Activated T-cell treated with anti-CD3 and anti-CD28 coated beads, Interleukin-2, amount 50 U/mL, for 72 hours (primary cell): ENCODE measurements around the gene PRKN. TPM values are rescaled to one million over a fixed set of nuclear protein-coding genes. Genes with fewer than 3 reads are reported as not detected.

Experiments used
- ATAC-seq, 2 donors: fragments of 150-1000 bp; cut with Tn5 transposase; replicated peaks in 1 of 2; 2 replicates each; pipeline ENCODE4 v1.10.0; 2021; ENCODE audit warnings: moderate library complexity in 2 of 2, mild to moderate bottlenecking in 1 of 2
- DNase-seq, 2 donors: peaks; one replicate each; pipeline ENCODE4 v3.0.0; 2021 to 2022; ENCODE audit warnings: mixed read lengths in 1 of 2
- H3K27ac Mint-ChIP-seq: one replicate; pipeline ENCODE4 v1.8.0; 2022; ENCODE audit warnings: mild to moderate bottlenecking, moderate library complexity, mixed read lengths
- H3K27me3 Mint-ChIP-seq: one replicate; pipeline ENCODE4 v1.8.0; 2022; ENCODE audit warnings: low read depth, mixed read lengths
- H3K36me3 Mint-ChIP-seq, 2 donors: one replicate each; pipeline ENCODE4 v1.8.0; 2022; ENCODE audit warnings: mixed read lengths in 2 of 2, mild to moderate bottlenecking in 1 of 2; ENCODE audit not compliant: insufficient read depth in 2 of 2
- H3K4me1 Mint-ChIP-seq: one replicate; pipeline ENCODE4 v1.8.0; 2022; ENCODE audit warnings: low read depth, mixed read lengths
- H3K4me3 Mint-ChIP-seq, 2 donors: one replicate each; pipeline ENCODE4 v1.8.0; 2022; ENCODE audit warnings: mild to moderate bottlenecking in 2 of 2, mixed read lengths in 2 of 2, moderate library complexity in 2 of 2
- H3K9me3 Mint-ChIP-seq, 2 donors: one replicate each; pipeline ENCODE4 v1.8.0; 2022; ENCODE audit warnings: mixed read lengths in 2 of 2
- total RNA-seq, 2 donors: library from RNA; stranded (reverse); gene quantifications; one replicate each; pipeline ENCODE4 v1.2.3, GENCODE V29; 2022

Gene PRKN
- total RNA-seq, 2 donors from 2014 or later = 2.5 to 2.8 TPM

GRCh38 chr6:162029873-162030576 lies 697.5 kb downstream of the PRKN start:
- H3K36me3 Mint-ChIP-seq = peaks cover 0 to 5% of the 10 kb centered on the region in 2 donors
- no peaks in the 10 kb centered on the region for H3K27me3 Mint-ChIP-seq
- H3K4me3 Mint-ChIP-seq = peak overlapping the region; percentile 25 to 39
- H3K4me1 Mint-ChIP-seq = peaks cover 34% of the 10 kb centered on the region
- DNase-seq (peak; percentile 8 to 17), ATAC-seq (peak; percentile 61 to 79)
- peaks cover 6 to 7% of the 10 kb centered on the region in 2 donors for H3K9me3 Mint-ChIP-seq
- H3K27ac Mint-ChIP-seq = peak overlapping the region; percentile 48

GRCh38 chr6:162026843-162027242 lies 700.7 kb downstream of the PRKN start:
- Mint-ChIP-seq H3K36me3 (peaks cover 0 to 10% of the 10 kb centered on the region in 2 donors), H3K4me1 (peaks cover 19% of the 10 kb centered on the region), H3K4me3 (no peak overlapping the region), H3K27ac (no peak overlapping the region), H3K9me3 (peaks cover 8% of the 10 kb centered on the region in 2 donors), H3K27me3 (no peaks in the 10 kb centered on the region)
- ATAC-seq (no peak), DNase-seq (no peak)

- Mint-ChIP-seq H3K4me1 (peaks cover 19% of the 10 kb centered on the region), H3K9me3 (peaks cover 8% of the 10 kb centered on the region in 2 donors), H3K27me3 (no peaks in the 10 kb centered on the region), H3K27ac (no peak overlapping the region), H3K4me3 (no peak overlapping the region), H3K36me3 (peaks cover 0 to 10% of the 10 kb centered on the region in 2 donors)
- no peak for ATAC-seq
- no peak for DNase-seq
Measured at GRCh38 chr6:162026031-162026430, 701.5 kb downstream of the PRKN start.

GRCh38 chr6:162019349-162019748 lies 708.2 kb downstream of the PRKN start:
- DNase-seq = no peak
- H3K9me3 Mint-ChIP-seq = peaks cover 6 to 12% of the 10 kb centered on the region in 2 donors
- no peak for ATAC-seq
- no peaks in the 10 kb centered on the region for H3K4me1 Mint-ChIP-seq
- H3K27me3 Mint-ChIP-seq = no peaks in the 10 kb centered on the region
- no peak overlapping the region for H3K27ac Mint-ChIP-seq
- H3K36me3 Mint-ChIP-seq = peaks cover 0 to 11% of the 10 kb centered on the region in 2 donors
- H3K4me3 Mint-ChIP-seq = no peak overlapping the region

- Mint-ChIP-seq H3K27ac (no peak overlapping the region), H3K9me3 (peaks cover 3 to 12% of the 10 kb centered on the region in 2 donors), H3K4me3 (no peak overlapping the region), H3K4me1 (no peaks in the 10 kb centered on the region), H3K27me3 (no peaks in the 10 kb centered on the region), H3K36me3 (peaks cover 0 to 5% of the 10 kb centered on the region in 2 donors)
- ATAC-seq (no peak), DNase-seq (no peak)
Measured at GRCh38 chr6:162017536-162017935, 710.0 kb downstream of the PRKN start.

GRCh38 chr6:162014069-162014811 lies 713.3 kb downstream of the PRKN start:
- DNase-seq = no peak
- Mint-ChIP-seq H3K27me3 (no peaks in the 10 kb centered on the region), H3K36me3 (peaks cover 0 to 5% of the 10 kb centered on the region in 2 donors), H3K4me1 (no peaks in the 10 kb centered on the region), H3K9me3 (peaks cover 5 to 14% of the 10 kb centered on the region in 2 donors), H3K27ac (no peak overlapping the region), H3K4me3 (no peak overlapping the region)
- ATAC-seq = no peak

- no peaks in the 10 kb centered on the region for H3K27me3 Mint-ChIP-seq
Measured at GRCh38 chr6:162005372-162005771, 722.2 kb downstream of the PRKN start.

GRCh38 chr6:161996783-161997182 lies 730.8 kb downstream of the PRKN start:
- Mint-ChIP-seq H3K9me3 (peaks cover 3 to 5% of the 10 kb centered on the region in 2 donors), H3K27me3 (no peaks in the 10 kb centered on the region), H3K4me1 (no peaks in the 10 kb centered on the region)

More at GRCh38 chr6:162005372-162005771, 722.2 kb downstream of the PRKN start:
- Mint-ChIP-seq H3K4me3 (no peak overlapping the region), H3K9me3 (peaks cover 4 to 5% of the 10 kb centered on the region in 2 donors), H3K36me3 (no peaks in the 10 kb centered on the region), H3K4me1 (no peaks in the 10 kb centered on the region), H3K27ac (no peak overlapping the region)
- DNase-seq (no peak), ATAC-seq (no peak)

GRCh38 chr6:161985876-161986423 lies 741.6 kb downstream of the PRKN start:
- ATAC-seq (no peak), DNase-seq (no peak)
- H3K27me3 Mint-ChIP-seq = no peaks in the 10 kb centered on the region
- H3K36me3 Mint-ChIP-seq = peaks cover 3 to 6% of the 10 kb centered on the region in 2 donors
- no peaks in the 10 kb centered on the region for H3K4me1 Mint-ChIP-seq
- H3K27ac Mint-ChIP-seq = no peak overlapping the region
- H3K4me3 Mint-ChIP-seq = no peak overlapping the region
- peaks cover 4 to 7% of the 10 kb centered on the region in 2 donors for H3K9me3 Mint-ChIP-seq

More at GRCh38 chr6:161996783-161997182, 730.8 kb downstream of the PRKN start:
- no peak overlapping the region for H3K27ac Mint-ChIP-seq
- DNase-seq = no peak
- no peak overlapping the region for H3K4me3 Mint-ChIP-seq
- no peak for ATAC-seq
- H3K36me3 Mint-ChIP-seq = peaks cover 0 to 2% of the 10 kb centered on the region in 2 donors

- Mint-ChIP-seq H3K4me3 (no peak overlapping the region), H3K27ac (no peak overlapping the region), H3K36me3 (peaks cover 2 to 3% of the 10 kb centered on the region in 2 donors), H3K4me1 (no peaks in the 10 kb centered on the region), H3K9me3 (peaks cover 3% of the 10 kb centered on the region in 2 donors), H3K27me3 (no peaks in the 10 kb centered on the region)
- ATAC-seq (no peak), DNase-seq (no peak)
Measured at GRCh38 chr6:161984713-161985112, 742.9 kb downstream of the PRKN start.

- ATAC-seq (no peak), DNase-seq (no peak)
- Mint-ChIP-seq H3K27ac (no peak overlapping the region), H3K4me3 (no peak overlapping the region), H3K27me3 (no peaks in the 10 kb centered on the region), H3K36me3 (no peaks in the 10 kb centered on the region), H3K9me3 (no peaks in the 10 kb centered on the region), H3K4me1 (no peaks in the 10 kb centered on the region)
Measured at GRCh38 chr6:161976553-161976952, 751.0 kb downstream of the PRKN start.

- Mint-ChIP-seq H3K4me3 (no peak overlapping the region), H3K4me1 (no peaks in the 10 kb centered on the region), H3K27me3 (no peaks in the 10 kb centered on the region), H3K27ac (no peak overlapping the region), H3K36me3 (no peaks in the 10 kb centered on the region), H3K9me3 (no peaks in the 10 kb centered on the region)
- ATAC-seq (no peak), DNase-seq (no peak)
Measured at GRCh38 chr6:161973064-161973463, 754.5 kb downstream of the PRKN start.

- Mint-ChIP-seq H3K4me1 (no peaks in the 10 kb centered on the region), H3K36me3 (no peaks in the 10 kb centered on the region), H3K27me3 (no peaks in the 10 kb centered on the region), H3K4me3 (no peak overlapping the region), H3K27ac (no peak overlapping the region), H3K9me3 (no peaks in the 10 kb centered on the region)
- DNase-seq (no peak), ATAC-seq (no peak)
Measured at GRCh38 chr6:161971043-161971442, 756.5 kb downstream of the PRKN start.
